NB4 (cell line): ENCODE results near the gene TRIM23.
A peak's percentile ranks its signal among the peaks of the same experiment; 100 is the strongest.

Source experiments
- DNase-seq: peaks from one replicate; pipeline ENCODE4 v3.0.0; 2010; ENCODE audit warnings: low read depth
- H3K4me3 ChIP-seq: one replicate; pipeline ENCODE4 v1.5.1; 2011; ENCODE audit warnings: mild to moderate bottlenecking, low read depth, low read length, moderate library complexity
- CTCF ChIP-seq: IDR thresholded peaks from one replicate; pipeline ENCODE4 v1.5.1; 2012; ENCODE audit warnings: low read depth, low read length
- MAX ChIP-seq: IDR thresholded peaks from 2 replicates; pipeline ENCODE4 v1.6.1; 2011; ENCODE audit warnings: low read depth, low read length
- MYC ChIP-seq: IDR thresholded peaks from 2 replicates; pipeline ENCODE4 v1.6.1; 2011; ENCODE audit warnings: low read depth, low read length
- POLR2A ChIP-seq: IDR thresholded peaks from 2 replicates; pipeline ENCODE4 v1.6.1; 2011; ENCODE audit warnings: mild to moderate bottlenecking; ENCODE audit not compliant: insufficient read length; ENCODE audit errors: extremely low read depth

Gene TRIM23

GRCh38 chr5:65647941-65648340, 23.8 kb upstream of the TRIM23 start:
- no peak overlapping the region for H3K4me3 ChIP-seq
- DNase-seq = no peak
- TF ChIP-seq MAX (no peak), MYC (no peak), POLR2A (no peak), CTCF (no peak)

GRCh38 chr5:65646938-65647337, 22.8 kb upstream of the TRIM23 start:
- DNase-seq = no peak
- H3K4me3 ChIP-seq = no peak overlapping the region
- no peak for TF ChIP-seq POLR2A

- DNase-seq = no peak
- no peak for TF ChIP-seq MAX
These were observed 16.1 kb upstream of the TRIM23 start for GRCh38 chr5:65640240-65640639.

GRCh38 chr5:65630981-65631380, 6.8 kb upstream of the TRIM23 start:
- H3K4me3 ChIP-seq = no peak overlapping the region
- no peak for TF ChIP-seq POLR2A
- no peak for TF ChIP-seq CTCF
- no peak for TF ChIP-seq MAX
- TF ChIP-seq MYC = no peak
- DNase-seq = no peak

More at GRCh38 chr5:65640240-65640639, 16.1 kb upstream of the TRIM23 start:
- H3K4me3 ChIP-seq = no peak overlapping the region

GRCh38 chr5:65625743-65626142, 1.6 kb upstream of the TRIM23 start:
- TF ChIP-seq MYC (no peak), POLR2A (no peak), MAX (no peak), CTCF (no peak)
- H3K4me3 ChIP-seq = peak overlapping the region; percentile 97
- DNase-seq = peak; percentile 5

- H3K4me3 ChIP-seq = peak within 1 kb of the TSS; percentile 97
- DNase-seq = peak; percentile 87
- TF ChIP-seq POLR2A = peak; percentile 14
- peak; percentile 77 for TF ChIP-seq MYC
- TF ChIP-seq CTCF = no peak
- TF ChIP-seq MAX = peak; percentile 68
These were observed 730 bp upstream of the TRIM23 start, which contains the start of the genes SHLD3 and TRAPPC13 for GRCh38 chr5:65624571-65625555. Gene SHLD3, plus strand, starts transcription at chr5:65625027. Its CDS starts 4,561 bp downstream, at chr5:65629588. Gene TRAPPC13, plus strand, starts transcription at chr5:65625027. Its CDS starts 34 bp downstream, at chr5:65625061.
